ENCODE results near the gene TRDN.
"Not testable (repeated sequence)": the region's sequence is repeated elsewhere in the genome, so short reads cannot be mapped to it uniquely, and the experiment has no call there.

The TRDN gene

DNA sequence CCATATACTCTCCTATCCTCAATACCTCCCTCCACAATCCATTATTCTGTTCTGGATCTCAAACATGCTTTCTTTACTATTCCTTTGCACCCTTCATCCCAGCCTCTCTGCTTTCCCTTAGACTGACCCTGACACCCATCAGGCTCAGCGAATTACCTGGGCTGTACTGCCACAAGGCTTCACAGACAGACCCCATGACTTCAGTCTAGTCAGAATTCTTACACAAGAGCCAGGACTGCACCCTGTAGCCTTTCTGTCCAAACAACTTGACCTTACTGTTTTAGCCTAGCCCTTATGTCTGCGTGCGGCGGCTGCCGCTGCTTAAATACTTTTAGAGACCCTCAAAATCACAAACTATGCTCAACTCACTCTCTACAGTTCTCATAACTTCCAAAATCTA, 76.9 kb downstream of the TRDN start:
- not testable (repeated sequence) for DNase-seq

DNA sequence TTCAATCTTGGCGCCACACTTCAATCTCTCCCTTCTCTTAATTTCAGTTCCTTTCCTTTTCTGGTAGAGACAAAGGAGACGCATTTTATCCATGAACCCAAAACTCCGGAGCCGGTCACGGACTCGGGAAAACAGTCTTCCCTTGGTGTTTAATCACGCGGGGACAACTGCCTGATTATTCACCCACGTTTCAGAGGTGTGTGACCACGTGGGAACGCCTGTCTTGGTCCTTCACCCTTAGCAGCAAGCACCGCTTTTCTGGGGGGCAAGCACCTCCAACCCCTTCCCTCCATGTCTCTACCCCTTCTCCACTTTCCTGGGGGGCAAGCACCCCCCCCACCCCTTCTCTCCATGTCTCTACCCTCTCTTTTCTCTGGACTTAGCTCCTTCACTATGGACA, 79.3 kb downstream of the TRDN start:
- DNase-seq = not testable (repeated sequence)

DNA sequence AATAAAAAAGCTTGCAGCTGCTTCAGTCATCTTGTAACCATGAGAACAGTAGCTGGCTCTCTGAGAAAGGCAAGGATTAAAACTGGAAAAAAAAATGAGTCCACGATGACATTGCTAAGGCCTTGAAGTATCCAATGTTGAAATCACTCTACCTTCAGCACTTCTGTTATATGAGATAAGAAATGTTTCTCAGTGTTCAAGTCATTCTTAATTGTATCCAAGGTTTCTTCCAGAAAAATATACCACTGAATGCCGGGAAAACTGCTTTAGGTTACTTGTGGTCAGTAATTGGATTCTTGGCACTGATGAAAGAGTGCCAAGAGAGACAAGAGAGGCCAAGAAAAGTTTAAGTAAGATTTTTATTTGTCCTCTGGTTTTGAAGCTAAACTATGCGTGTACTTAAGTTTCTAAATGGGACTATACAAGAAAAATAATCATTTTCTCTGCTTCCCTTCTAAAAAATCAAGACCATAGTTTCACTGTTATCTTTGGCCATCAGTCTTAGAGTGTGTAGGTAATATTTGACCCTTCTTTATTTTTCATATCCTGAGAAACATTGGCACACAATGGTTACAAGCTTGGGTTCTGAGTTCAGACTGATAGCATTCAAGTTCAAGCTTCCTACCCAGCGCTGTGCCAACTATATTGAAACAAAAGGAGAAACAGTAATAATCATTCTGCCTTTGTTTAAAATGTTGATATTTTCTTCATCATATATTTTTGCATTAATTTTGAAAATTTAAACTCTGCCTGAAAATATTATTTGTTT, 84.6 kb downstream of the TRDN start:
- DNase-seq = no peak

DNA sequence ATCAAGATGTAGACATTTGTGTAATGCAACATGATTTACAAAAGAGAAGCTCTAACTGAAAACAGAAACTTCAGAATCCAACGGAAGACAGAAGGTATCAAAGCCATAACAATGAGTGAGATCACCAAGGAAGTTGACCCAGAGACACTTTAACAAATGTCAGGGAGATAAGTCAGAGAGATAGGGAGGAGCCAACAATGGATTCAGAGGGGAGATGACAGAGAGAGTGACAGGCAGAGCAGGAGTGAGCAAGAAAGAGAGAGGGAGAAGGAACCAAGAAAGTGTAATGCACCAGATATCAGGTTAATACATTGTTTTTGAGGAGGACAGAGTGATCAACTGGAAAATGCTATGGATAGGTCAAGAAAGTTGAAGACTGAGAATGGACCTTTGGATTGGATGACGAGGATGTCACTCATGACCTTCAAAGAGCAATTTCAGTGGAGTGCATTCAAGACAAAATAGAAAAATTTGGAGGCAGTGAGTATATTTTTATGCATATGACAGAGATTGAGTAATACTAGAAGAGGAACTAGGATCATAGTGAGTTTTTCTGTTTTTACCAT, 86.6 kb downstream of the TRDN start:
- no peak for DNase-seq

DNA sequence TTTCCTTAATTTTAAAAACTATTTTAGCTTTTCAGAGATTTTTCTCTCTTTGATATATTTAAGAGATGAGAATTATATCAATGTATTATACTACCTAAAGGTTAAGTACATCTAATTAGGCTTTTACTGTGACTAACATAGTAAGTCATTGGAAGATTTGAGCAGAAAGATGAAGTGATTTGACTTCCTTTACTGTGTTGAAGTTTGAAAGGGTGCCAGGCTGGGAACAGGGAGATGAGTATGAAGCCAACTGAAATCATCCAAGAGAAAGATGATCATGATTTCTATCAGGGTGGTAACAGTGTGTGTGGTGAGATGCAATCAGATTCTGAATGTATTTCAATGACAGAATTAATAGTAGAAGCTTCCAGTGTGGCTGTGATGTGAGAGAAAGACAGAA, 87.3 kb downstream of the TRDN start:
- DNase-seq = no peak

DNA sequence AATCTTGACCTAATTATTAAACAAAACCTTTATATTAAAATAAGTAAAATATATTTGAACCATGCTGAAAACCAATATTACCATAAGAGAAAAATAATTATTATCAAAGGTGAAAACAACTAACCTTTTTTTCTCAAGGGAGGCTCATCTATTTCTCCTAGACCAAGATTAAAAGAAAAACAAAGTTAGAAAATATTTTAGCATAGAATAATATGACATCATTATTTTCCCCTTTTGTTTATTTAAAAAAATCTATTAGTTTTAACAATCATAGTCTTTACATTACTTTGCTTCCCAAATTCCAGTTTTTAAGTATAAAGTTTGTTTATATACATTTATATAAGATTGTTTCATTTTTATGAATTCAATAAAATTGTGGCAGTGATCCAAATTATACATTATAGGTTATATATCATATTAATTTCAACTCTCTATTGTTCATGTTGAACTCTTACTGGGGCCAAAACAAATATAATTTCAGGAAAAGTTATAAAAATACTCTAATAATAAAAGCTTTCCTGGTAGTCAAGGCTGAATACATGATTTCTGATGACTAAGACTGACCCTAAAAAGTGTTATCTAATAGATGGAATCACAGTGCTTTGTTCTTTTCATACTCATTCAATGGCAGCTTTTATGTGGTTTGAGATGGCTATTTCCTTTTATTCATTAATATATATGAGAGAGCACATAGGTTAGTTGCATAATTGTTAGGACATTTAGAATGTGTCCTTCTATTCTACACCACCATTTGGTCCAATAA, 89.4 kb downstream of the TRDN start:
- DNase-seq = no peak

DNA sequence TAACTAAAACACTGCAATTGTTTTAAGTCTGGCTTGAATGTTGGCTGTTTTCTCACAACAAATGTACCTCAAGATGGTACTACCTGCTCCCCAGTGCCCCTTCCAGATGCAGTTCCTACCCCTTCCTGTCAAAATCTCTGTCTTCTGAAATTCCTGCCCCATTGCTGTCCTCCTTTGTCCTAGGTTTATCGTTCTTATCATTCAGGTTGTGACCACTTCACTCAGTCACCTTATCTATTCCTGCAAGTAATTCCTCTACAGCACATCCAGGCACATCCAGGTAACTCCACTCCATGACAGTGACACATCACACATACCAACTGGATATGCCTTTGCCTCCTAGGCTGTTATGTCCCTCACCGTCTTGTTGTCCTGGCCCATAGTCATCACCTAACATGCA, 90.2 kb downstream of the TRDN start:
- DNase-seq = no peak

DNA sequence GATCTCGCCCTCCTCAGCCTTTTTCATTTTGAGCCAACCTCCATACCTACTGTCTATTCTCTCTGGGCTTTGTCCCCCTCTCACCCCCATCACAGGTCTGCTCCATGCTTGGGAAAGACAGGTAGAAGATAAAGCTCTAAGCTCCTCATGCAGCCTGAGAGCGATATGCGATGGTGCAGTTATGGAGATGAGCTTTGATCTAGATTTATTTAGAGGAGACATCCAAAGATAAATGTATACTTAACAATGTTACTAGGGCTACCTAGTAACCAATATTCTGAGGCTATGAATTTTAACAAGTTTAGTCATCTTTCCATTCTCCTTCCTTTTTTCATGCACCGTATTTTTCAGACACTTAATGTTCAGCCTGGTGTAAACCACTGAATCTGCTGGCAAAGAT, 95.3 kb downstream of the TRDN start:
- DNase-seq = no peak

DNA sequence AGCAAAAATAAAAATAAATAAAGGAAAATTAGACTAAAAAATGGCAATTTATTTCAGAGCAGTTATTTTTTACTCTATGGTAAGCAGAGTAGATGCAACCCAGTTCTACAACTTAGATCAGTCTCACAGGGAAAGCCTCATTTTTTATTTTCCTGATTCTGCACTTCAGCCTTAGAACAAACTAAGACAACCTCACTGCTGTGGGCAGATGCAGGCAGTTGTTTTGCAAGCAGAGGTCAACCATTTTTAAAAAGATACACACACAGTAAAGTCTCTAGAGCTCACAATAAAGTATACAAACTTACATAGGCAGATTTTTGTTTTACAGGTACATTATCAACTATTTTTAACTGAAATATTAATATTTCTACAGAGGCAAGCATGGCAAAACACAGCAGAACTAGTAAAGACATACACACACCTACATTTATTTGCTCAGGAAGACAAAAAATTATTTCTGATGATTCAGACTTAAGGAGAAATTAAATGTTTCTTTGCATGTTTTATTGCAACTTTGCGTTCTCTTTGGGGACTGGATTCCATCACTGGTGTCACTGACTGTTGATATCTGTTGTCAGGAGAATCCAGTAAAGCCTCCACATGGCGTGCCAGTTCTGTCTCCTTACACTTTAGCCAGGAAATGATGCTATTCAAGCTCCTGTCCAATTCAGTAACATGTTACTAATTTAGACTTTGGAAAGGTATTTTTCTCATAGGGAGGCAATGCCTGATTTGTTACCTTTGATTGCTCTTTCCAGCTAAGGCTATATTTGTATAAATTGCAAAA, 102.7 kb downstream of the TRDN start:
- DNase-seq = no peak

DNA sequence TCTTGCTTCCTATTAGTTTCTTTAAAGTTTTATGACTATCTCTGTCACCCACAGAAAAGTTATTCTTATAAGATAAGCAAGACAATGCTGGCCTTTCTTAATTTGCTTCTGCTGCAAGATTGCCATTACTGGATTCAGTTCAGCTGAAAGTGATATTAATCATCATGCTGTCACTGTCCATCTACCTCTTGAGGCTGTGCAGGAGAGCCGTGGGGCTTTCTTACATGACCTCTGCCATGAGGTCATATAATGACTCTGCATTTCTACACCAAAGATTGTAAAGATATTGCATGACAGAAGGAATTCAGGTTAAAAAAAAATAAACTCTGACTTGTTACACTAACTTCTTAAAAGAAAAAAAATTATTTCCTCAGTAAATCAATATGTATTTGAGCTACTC, 106.9 kb downstream of the TRDN start:
- no peak for DNase-seq

DNA sequence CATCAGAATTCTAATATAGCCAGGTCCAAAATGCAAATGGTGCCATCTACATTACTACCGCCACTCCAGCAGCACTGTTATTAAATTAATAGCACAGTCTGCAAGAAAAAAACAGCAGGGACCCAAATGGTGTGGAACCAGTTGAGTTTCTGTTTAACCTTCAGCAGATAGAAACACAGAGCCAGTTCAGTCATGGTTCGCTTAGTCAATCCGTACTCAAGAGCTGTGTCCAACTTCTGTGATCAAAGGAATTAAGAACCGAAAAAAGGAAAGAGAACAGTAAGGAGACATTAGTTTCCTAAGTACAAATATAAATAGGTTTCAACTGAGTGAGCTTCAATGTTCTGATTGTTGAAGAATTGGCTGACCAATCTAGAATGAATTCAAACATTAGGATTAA, 107.7 kb downstream of the TRDN start:
- no peak for DNase-seq

DNA sequence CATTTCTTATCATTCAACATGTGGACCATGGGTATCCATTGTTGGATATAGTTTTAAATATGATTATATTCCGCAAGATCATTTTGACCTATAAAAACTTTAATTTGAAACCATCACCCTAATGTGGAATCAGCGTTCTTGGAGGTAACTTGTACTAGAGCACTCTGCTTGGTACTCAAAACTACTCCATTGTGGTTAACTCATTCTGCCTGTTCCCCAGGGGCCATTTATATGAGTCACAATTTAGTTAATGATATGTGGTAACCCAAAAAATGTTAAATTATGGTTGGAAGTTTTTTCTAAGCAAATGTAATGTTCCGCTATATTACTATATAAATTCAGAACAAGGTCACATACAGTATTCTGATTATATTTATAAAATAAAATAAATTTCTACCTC, 109.3 kb downstream of the TRDN start:
- no peak for DNase-seq

DNA sequence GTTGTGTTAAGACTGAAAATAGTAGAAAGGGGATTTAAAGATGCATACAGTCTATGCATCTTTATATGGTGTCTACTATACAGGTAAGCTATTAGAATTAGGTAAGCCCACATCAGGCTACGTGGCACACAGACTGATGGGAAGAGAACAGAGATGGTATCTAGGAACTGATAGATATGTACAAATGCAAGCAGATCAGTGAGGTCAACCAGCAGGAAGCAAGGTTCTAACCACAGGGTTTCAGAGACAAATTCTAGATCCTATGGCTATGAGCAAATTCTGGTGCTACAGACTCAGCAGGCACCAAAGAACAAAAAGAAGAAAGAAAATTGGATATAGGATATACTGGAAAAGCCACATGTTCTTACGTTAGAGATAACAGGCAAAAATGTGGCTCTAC, 110.6 kb downstream of the TRDN start:
- DNase-seq = no peak

DNA sequence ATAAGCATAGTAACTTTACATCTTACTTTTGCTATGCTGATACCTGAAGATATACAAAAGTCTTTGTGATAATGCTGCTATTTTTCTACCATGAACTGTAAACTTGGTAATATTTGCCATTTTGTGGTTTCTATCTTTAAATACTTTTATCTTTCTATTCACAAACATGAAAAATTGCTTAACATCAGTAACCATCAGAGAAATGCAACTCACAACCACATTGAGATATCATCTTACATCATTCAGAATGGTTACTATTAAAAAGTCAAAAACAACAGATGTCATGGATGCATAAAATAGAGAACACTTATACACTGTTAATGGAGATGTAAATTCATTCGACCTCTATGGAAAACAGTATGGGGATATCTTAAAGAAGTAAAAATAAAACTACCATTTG, 112.0 kb downstream of the TRDN start:
- no peak for DNase-seq

DNA sequence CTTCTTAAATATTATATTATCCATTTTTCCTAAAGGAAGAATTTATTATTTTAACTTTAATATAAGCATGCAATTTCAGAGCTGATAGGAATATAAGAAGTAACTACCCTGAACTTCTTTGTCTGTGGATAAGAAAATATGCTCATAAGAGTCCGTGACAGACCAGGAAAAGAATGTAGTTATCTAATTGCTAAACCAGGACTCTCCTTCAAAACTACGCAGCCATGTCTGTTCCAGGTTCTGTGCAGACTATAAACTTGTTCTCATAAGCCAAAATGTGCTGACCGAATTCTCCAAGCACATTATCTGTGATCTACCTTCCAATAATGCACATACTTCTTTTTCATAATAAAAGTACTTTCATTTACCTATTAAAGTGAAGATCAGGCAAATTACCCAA, 116.5 kb downstream of the TRDN start:
- DNase-seq = no peak

DNA sequence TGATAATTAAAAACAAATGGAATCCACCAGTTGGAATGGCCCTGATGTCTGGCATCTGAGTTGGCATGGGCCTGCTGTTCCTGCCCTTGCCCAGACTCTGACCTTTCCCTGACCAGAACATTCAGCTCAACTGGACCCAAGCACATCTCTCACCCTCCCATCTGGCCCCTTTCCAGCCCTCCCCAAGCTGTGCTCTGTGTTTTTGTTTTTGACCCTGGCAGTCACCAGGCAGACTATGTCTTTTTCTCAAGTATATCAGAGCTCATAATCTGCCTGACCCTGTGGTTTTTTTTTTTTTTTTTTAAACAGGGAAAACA, 117.6 kb downstream of the TRDN start:
- DNase-seq = no peak

DNA sequence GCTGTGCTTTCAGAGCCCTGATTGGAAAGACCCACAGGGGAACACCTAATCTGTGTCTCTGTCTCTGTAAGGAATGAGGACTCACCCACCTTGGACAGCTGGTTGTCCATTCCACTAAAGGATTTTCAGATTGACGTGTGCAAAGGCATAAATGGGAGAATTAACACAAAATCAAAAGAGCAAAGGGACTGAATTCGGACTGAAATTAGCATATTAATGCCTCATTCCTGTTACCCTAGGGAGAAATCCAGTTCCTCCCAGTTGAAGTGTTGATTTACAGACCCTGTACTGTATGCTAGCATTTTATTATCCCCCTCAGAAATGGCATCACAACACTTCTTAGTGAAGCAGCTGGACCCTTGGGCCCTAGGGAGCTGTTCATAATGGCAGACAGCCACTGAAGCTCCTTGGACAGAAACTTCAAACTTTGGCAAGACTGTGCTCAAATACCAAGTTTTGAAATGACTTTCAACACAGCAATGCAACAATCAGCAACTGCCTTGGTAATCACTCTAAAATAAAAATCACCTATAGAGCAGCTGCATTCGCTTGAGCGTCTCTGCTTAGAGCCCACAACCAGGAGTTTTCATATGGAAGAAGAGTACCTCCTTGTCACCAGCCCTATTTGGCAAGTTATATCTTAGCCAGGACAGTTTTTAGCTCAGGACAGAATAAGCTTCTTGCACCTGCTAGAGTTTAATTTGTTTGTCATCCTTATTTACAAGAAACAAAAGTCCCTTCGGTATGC, 118.1 kb downstream of the TRDN start:
- no peak for DNase-seq

DNA sequence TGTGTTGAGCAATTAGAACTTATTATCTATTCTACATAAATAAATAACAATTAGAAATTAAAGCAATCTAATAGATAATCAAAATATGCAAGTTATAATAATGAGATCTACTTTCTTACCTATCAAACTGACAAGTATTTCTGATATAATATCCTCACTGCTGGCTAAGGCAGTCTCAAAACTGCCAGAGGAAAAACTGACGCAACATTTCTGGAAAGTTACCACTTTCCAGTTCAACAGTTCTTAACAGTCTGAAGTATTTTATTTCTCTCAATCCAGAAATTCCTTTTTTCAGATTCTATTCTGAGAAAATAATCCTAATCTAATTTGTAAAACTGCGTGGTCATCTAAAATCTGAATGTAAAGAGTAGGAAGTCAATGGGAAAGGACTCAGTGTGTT, 121.0 kb downstream of the TRDN start:
- no peak for DNase-seq

DNA sequence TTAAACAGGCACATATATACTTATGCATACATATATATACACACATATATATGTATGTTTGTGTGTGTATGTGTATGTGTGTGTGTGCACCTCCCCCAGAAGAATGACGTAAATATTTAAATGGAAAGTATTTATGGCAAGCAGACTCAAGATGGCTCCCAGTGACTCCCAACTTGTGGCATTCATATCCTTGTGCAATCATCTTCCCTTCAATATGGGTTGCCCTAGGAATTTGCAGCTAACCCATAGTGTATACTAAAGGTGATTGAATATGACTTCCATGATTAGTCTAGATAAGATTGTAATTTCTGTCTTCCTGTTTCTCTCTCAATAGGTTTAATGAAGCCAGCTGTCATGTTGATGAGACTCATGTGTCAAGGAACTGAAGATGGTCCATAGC, 127.6 kb downstream of the TRDN start:
- DNase-seq = no peak

DNA sequence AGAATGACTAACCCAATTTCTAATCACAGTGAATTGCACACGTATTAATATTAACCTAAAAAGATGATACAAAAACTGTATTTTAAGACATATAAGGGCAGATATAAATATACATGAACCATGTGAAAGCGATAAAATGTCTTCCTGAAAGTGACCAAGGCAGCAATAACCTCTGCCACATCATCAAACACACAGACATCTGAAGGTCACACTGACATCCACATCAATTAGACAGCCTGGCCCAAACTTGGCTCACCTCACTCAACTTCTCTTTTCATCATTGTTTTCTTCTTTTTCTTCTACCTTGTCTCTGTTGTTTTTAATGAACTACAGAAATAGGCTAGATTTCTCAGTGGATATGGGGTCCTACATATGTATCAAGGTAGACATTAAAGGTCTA, 128.5 kb downstream of the TRDN start:
- DNase-seq = no peak

DNA sequence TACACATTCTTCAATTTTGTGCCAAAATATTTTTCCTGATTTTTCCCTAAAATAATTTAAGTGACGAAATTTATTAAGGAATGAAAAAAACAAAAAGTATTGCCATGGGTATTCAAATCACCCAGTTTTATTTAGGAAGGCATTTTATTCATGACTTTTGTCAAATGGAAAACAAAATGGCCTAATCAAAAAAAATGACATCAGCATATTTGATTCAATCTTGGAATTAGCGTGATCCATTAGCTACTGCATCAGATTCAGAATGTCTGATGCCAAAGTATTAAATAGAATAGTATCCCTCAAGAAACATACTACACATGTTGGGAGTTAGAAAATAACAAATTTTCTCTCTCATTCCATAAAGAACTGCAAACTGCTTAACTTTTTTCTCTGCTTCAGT, 129.2 kb downstream of the TRDN start:
- no peak for DNase-seq

DNA sequence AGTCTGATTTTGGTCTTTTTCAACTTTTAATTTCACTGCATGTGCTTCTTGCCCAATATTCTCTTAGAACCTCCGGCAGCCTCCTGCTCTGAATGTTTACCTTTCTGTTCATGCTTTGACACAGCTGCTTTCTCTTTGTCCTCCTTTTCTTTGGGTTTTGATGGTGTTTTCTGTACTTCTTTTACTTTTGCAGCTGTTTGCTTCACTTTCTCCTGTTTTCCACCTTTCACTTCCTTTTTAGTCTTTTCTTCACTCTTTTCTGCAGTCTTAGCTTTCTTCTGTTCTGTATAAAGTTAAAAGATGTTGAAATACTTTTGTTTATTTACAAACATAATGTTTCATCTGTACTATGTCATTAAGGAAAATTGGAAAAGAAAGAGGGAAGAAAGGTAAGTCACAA, 133.1 kb downstream of the TRDN start:
- no peak for DNase-seq

DNA sequence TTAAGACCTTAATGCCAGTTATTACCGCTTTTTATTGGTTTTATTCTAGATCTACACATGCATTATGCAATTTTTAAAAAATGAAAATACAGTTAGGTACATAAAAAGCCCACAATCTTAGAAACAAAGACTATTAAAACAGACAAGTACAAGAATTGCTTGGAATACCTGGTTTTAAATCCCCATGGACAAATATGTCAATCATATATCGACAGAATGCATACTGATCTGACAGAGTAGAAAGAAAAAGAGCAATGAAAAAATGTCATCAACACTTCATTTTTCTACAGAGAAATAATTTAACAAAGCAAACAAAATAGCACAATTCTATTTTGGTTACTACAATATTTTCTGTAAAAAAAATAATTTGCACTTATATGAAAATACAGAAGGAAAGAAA, 139.7 kb downstream of the TRDN start:
- no peak for DNase-seq

Data from activated CD8-positive, alpha-beta memory T cell treated with anti-CD3 and anti-CD28 coated beads, Interleukin-2, amount 50 U/mL, for 4 hours (primary cell).